RWPE2 (cell line): ENCODE data around the gene CDC34.
A peak's percentile ranks its signal among the peaks of the same experiment; 100 is the strongest.

ENCODE experiments used
- ATAC-seq: fragments of 200-7000 bp; cut with Tn5 transposase; 3 replicates; pipeline ENCODE4 v1.9.1; 2021; ENCODE audit warnings: low read depth
- DNase-seq: peaks from one replicate; pipeline ENCODE4 v3.0.0-alpha.2; 2020; ENCODE audit warnings: low spot score
- H3K27ac ChIP-seq: fragments of 450-650 bp; 2 replicates; pipeline ENCODE4 v1.5.1; 2017; ENCODE audit warnings: mild to moderate bottlenecking; ENCODE audit not compliant: poor library complexity, severe bottlenecking
- H3K27me3 ChIP-seq: fragments of 250-450 bp; sonication (Bioruptor Pico); 2 replicates; pipeline ENCODE4 v1.5.1; 2021; ENCODE audit warnings: mild to moderate bottlenecking, moderate library complexity; ENCODE audit not compliant: insufficient read depth, poor library complexity, severe bottlenecking
- H3K36me3 ChIP-seq: fragments of 250-450 bp; sonication (Bioruptor Pico); 2 replicates; pipeline ENCODE4 v1.5.1; 2020; ENCODE audit warnings: low read depth, mild to moderate bottlenecking, moderate library complexity
- H3K4me1 ChIP-seq: fragments of 250-450 bp; sonication (Bioruptor Pico); 2 replicates; pipeline ENCODE4 v1.5.1; 2021; ENCODE audit warnings: mild to moderate bottlenecking, moderate library complexity; ENCODE audit not compliant: insufficient read depth, poor library complexity, severe bottlenecking
- H3K4me3 ChIP-seq: fragments of 250-450 bp; sonication (Bioruptor Pico); 2 replicates; pipeline ENCODE4 v1.5.1; 2021; ENCODE audit warnings: mild to moderate bottlenecking, moderate library complexity; ENCODE audit not compliant: severe bottlenecking
- H3K9me3 ChIP-seq: fragments of 250-450 bp; sonication (Bioruptor Pico); 2 replicates; pipeline ENCODE4 v1.5.1; 2021; ENCODE audit warnings: mild to moderate bottlenecking, moderate library complexity; ENCODE audit not compliant: severe bottlenecking
- TF ChIP-seq, protein P1 (sequence below): fragments of 450-650 bp; IDR thresholded peaks from one replicate; pipeline ENCODE4 v1.5.1; 2017; ENCODE audit warnings: mild to moderate bottlenecking, moderate library complexity; ENCODE audit not compliant: poor library complexity, severe bottlenecking

The CDC34 gene

DNA sequence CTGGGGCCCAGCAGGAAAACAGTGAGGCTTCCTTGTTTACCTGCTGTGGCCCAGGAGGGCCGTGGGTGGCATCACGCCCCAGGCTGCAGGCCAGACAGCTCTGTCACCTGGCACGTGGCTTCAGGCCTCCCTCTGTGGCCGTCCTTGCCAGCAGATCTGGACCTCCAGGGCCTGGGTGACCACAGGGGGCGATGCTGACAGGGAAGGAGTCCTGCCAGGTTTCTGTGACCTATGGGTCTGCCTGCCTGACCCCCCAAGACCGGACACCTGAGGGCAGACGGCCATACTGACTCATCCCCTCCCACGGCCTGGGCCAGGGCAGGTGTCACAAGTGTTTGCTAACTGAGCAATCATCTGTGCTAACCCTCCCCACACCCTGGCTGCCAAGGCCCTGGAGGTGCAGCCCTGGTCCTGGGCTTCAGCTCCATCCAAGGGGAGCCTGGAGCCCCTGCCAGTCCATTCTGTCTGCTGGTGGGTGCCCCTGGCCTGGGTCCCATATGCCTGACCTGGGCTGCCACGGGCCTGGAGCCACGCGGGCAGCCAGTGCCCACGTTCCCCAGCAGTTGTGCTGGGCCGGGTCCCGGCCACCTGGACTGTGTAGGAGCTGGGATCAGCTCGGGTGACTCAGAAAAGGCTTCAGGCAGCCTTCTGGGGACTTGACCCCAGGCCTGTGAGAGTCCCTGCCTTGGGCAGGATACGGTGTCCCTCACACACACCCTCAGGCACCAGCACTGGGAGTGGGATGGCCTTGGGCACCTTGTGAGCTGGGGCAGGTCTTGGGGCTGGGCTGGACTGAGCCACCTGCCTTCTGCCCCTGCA is 3.7 kb downstream of the CDC34 start:
- Histone ChIP-seq H3K36me3 (peaks cover 11% of the 10 kb centered on the region), H3K4me3 (no peak overlapping the region), H3K27ac (no peak overlapping the region), H3K4me1 (no peaks in the 10 kb centered on the region), H3K9me3 (no peaks in the 10 kb centered on the region), H3K27me3 (no peaks in the 10 kb centered on the region)
- 0 out of 3 replicates have a peak, but pooled peaks have one; percentile 23 for ATAC-seq
- TF ChIP-seq, protein P1, sequence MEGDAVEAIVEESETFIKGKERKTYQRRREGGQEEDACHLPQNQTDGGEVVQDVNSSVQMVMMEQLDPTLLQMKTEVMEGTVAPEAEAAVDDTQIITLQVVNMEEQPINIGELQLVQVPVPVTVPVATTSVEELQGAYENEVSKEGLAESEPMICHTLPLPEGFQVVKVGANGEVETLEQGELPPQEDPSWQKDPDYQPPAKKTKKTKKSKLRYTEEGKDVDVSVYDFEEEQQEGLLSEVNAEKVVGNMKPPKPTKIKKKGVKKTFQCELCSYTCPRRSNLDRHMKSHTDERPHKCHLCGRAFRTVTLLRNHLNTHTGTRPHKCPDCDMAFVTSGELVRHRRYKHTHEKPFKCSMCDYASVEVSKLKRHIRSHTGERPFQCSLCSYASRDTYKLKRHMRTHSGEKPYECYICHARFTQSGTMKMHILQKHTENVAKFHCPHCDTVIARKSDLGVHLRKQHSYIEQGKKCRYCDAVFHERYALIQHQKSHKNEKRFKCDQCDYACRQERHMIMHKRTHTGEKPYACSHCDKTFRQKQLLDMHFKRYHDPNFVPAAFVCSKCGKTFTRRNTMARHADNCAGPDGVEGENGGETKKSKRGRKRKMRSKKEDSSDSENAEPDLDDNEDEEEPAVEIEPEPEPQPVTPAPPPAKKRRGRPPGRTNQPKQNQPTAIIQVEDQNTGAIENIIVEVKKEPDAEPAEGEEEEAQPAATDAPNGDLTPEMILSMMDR = no peak
- DNase-seq = no peak

DNA sequence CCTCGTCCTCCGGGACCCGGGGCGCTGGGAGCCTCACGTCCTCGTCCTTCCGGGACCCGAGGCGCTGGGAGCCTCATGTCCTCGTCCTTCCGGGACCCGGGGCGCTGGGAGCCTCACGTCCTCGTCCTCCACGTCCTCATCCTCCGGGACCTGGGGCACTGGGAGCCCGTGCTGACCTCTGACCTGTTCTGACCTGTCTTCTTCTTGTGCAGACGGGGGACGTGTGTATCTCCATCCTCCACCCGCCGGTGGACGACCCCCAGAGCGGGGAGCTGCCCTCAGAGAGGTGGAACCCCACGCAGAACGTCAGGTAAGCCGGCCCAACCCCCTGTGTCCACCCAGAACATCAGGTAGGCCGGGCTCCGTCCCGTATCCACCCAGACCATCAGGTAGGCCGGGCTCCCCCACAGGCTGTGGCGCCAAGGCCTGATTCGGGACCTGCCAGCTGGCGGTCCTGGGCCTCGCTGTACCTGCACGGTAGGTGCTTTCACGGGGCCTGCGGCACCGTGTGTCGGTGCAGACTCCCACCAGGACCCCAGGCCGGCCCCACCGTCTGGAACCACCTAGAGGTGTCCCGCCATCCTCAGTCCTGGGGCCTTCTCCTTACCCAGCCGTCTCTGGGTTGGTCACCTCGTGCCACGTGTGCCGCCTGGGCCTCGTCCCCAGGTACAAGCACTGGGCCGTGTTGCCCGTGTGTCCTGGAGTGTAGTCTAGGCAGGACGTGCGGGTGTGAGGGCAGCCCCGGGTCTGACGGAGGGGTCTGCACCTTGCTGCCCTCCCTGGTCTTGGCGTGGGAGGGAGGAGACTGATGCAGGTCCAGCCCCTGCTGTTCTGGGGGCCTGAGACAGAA is 4.7 kb downstream of the CDC34 start:
- H3K4me1 ChIP-seq = no peaks in the 10 kb centered on the region
- DNase-seq (no peak), ATAC-seq (no peak)
- H3K9me3 ChIP-seq = no peaks in the 10 kb centered on the region
- no peak overlapping the region for H3K4me3 ChIP-seq
- TF ChIP-seq, protein P1 = no peak
- peaks cover 11% of the 10 kb centered on the region for H3K36me3 ChIP-seq
- no peaks in the 10 kb centered on the region for H3K27me3 ChIP-seq
- no peak overlapping the region for H3K27ac ChIP-seq

DNA sequence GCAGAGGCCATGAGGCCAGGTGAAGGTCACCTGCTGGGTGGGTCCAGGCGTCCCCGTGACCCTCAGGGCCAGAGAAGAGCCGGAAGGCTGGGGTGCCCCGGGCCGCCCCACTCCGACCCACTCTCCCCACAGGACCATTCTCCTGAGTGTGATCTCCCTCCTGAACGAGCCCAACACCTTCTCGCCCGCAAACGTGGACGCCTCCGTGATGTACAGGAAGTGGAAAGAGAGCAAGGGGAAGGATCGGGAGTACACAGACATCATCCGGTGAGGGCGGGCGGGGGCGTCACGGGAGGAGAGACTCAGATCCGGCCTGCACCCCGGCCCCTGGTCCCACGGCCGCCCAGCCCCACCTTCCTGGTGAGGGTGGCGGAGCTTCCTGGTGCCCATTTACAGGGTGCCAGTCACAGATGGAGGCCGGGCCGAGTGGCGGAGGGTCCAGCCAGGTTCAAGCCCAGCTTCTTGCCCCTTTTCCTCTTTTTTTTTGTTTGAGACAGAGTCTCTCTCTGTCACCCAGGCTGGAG is 5.4 kb downstream of the CDC34 start:
- DNase-seq = no peak
- no peak for ATAC-seq
- peaks cover 11% of the 10 kb centered on the region for H3K36me3 ChIP-seq
- TF ChIP-seq, protein P1 = no peak
- H3K4me1 ChIP-seq = no peaks in the 10 kb centered on the region
- no peak overlapping the region for H3K27ac ChIP-seq
- no peak overlapping the region for H3K4me3 ChIP-seq
- H3K27me3 ChIP-seq = no peaks in the 10 kb centered on the region
- H3K9me3 ChIP-seq = no peaks in the 10 kb centered on the region

DNA sequence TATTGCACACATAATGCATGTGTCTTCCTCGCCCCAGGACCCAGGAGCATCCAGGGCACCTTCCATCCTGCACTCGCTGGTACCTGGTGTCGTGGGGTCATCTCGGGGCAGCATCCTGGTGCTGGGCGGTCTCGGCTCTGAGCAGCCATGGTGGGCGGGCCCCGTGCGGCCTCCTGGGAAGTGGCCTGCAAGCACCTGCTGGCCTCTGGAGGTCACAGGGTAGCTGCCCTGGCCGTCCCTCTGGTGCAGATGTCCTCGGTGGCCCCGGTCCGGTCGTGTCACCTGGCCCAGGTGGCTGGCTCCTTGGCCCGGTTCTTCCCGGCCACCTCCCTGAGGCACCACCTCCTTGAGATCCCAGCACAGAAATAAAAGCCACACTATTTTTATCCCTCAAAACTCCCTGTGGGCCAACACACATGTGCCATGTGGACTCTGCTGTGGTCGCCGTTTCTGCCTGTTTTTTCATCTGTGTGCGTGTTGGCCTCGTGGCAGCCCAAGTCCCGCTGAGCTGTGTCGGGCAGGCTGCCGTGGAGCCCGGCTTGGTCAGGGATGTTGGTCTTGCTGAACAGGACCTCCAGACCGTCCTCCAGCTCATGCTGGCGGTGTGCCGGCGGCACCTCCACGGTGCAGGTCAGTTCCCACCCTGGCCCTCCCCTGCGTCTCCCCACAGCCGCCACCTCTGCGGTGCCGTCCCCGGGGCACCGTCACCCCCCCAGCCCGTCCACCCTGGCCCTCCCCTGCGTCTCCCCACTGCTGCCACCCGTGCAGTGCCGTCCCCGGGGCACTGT is 7.3 kb downstream of the CDC34 start:
- Histone ChIP-seq H3K27ac (no peak overlapping the region), H3K9me3 (no peaks in the 10 kb centered on the region), H3K4me3 (no peak overlapping the region), H3K36me3 (peaks cover 11% of the 10 kb centered on the region), H3K27me3 (no peaks in the 10 kb centered on the region), H3K4me1 (no peaks in the 10 kb centered on the region)
- TF ChIP-seq, protein P1 = no peak
- ATAC-seq = no peak
- DNase-seq = no peak
